GM06990 (cell line): ENCODE measurements around the gene HNRNPM.
"Not testable (repeated sequence)": the region's sequence is repeated elsewhere in the genome, so short reads cannot be mapped to it uniquely, and the experiment has no call there.

Source experiments
- DNase-seq: peaks from one replicate; pipeline ENCODE4 v3.0.0-alpha.2; 2011; ENCODE audit not compliant: insufficient read length; ENCODE audit errors: extremely low read depth
- H3K27me3 ChIP-seq: replicated peaks from 2 replicates; pipeline ENCODE4 v1.6.0; 2011; ENCODE audit warnings: low read length; ENCODE audit not compliant: control insufficient read depth, insufficient read depth
- H3K36me3 ChIP-seq: 2 replicates; pipeline ENCODE4 v1.5.1; 2011; ENCODE audit warnings: low read length; ENCODE audit not compliant: control insufficient read depth, insufficient read depth
- H3K4me3 ChIP-seq: replicated peaks from 2 replicates; pipeline ENCODE4 v1.5.1; 2011; ENCODE audit warnings: low read depth, mild to moderate bottlenecking, control low read depth, low read length
- TF ChIP-seq, protein P1 (sequence below): IDR thresholded peaks from 2 replicates; pipeline ENCODE4 v1.5.1; 2011; ENCODE audit warnings: low read length, control low read depth, mild to moderate bottlenecking, inconsistent platforms; ENCODE audit not compliant: insufficient read depth, poor library complexity, severe bottlenecking

HNRNPM gene

DNA sequence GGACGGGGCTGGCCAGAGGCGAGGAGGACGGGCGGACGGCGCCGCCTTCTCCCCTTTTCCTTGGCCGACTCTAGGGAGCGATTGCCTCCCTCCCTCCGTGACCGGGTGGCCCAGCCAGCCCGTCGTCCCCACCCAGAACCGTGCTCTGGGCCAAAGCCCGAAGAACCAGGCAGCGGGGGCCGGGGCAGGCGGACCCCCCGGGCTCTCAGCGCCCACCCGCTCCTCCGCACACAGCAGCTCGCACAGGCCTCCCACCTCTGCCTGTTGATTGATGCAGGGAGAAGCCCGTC lies 41.0 kb upstream of the HNRNPM start:
- Histone ChIP-seq H3K36me3 (peaks cover 21% of the 10 kb centered on the region), H3K4me3 (no peak overlapping the region), H3K27me3 (no peaks in the 10 kb centered on the region)
- DNase-seq, result no peak
- TF ChIP-seq, protein P1, sequence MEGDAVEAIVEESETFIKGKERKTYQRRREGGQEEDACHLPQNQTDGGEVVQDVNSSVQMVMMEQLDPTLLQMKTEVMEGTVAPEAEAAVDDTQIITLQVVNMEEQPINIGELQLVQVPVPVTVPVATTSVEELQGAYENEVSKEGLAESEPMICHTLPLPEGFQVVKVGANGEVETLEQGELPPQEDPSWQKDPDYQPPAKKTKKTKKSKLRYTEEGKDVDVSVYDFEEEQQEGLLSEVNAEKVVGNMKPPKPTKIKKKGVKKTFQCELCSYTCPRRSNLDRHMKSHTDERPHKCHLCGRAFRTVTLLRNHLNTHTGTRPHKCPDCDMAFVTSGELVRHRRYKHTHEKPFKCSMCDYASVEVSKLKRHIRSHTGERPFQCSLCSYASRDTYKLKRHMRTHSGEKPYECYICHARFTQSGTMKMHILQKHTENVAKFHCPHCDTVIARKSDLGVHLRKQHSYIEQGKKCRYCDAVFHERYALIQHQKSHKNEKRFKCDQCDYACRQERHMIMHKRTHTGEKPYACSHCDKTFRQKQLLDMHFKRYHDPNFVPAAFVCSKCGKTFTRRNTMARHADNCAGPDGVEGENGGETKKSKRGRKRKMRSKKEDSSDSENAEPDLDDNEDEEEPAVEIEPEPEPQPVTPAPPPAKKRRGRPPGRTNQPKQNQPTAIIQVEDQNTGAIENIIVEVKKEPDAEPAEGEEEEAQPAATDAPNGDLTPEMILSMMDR, result no peak

DNA sequence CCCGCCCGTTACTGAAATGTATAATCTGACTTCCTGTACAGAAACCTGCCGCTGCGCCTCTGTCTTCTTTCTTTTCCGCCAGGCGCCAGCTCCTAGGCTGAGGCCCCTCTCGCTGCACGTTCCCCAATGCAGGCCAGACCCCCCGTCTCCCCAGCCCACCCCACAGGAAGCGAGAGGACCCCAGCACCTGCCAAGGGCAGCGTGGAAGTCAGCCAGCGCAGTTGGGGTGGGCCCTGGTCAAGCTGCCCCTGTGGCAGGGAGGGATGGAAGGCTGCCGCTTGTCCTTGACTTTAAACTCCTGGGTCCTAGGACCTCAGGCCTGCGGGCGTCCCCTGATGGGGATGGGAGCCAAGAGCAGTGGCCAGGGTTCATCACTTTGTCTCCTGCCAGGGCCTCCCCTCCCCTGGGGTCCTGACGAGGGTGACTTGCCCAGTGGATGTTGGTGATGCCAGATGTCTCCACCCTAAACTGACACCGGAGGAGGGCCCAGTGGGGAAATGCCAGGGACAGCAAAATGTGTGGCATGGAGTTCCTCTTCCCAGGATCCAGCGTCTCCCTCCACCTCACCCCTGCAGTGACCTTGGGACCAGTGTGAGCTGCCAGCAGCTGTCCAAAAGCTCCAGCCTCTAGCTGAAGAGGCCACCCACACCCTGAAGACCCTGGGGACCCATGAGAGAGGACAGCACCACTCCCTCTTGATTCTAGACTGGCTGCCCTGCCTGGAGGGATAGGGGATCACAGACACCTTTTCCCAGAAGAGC lies 40.2 kb upstream of the HNRNPM start:
- H3K36me3 ChIP-seq, result peaks cover 21% of the 10 kb centered on the region
- DNase-seq, result no peak
- TF ChIP-seq, protein P1, result no peak
- no peak overlapping the region for H3K4me3 ChIP-seq
- no peaks in the 10 kb centered on the region for H3K27me3 ChIP-seq

DNA sequence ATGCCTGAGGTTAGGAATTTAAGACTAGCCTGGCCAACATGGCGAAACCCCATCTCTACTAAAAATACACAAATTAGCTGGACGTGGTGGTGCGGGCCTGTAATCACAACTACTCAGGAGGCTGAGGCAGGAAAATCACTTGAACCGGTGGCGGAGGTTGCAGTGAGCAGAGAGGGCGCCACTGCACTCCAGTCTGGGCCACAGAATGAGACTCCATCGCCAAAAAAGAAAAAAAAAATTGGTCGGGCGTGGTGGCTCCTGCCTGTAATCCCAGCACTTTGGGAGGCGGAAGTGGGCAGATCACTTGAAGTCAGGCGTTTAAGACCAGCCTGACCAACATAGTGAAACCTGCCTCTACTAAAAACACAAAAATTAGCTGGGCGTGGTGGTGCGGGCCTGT lies 34.1 kb upstream of the HNRNPM start:
- not testable (repeated sequence) for H3K27me3 ChIP-seq, DNase-seq, H3K36me3 ChIP-seq

DNA sequence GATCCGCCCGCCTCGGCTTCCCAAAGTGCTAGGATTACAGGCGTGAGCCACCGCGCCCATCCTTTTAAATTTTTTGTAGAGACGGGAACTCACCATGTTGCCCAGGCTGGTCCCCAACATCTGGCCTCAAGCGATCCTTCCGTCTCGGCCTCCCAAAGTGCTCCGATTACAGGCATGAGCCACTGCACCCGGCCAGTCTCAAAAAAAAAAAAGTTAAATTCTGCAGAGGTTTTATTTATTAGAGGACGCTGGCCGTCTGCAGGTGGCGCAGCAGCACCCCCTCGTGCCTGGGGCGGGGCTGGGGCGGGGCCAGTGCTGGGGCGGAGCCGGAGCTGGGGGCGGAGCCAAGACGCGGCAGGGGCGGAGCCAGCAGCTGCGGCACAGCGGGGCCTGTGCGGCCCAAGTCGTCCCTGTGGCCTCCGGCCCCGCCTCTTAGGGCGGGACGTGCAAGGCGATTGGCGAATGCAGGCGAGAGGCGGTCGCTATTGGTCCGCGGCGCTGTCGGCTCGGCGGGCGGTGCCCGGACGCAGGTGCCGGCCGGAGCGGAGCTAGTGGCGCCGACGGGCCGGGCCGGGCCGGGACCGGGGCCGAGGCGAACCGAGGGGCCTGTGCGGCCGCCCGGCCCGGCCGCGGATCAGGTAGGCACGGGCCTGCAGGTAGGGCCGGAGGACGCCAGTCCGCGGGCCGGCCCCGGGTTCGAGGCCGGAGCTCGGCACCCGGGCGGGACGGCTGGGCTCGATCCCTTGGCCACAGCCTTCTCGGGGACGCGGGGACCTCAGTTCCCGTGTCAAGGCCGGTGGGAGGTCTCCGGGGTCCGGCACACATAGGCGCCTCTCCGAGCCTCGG lies 31.8 kb upstream of the HNRNPM start, which contains the start of gene MARCHF2:
MARCHF2 (plus strand) TSS at position 523 of the 846 bp plus-strand sequence. CDS start 8,536 bp downstream, outside the sequence.
- H3K27me3 ChIP-seq, result no peaks in the 10 kb centered on the region
- H3K4me3 ChIP-seq, result peak within 1 kb of the TSS; percentile 83
- peak; percentile 94 for DNase-seq
- no peaks in the 10 kb centered on the region for H3K36me3 ChIP-seq
- TF ChIP-seq, protein P1, result peak; percentile 65

More for the DNA sequence above, 34.1 kb upstream of the HNRNPM start:
- H3K4me3 ChIP-seq, result not testable (repeated sequence)

DNA sequence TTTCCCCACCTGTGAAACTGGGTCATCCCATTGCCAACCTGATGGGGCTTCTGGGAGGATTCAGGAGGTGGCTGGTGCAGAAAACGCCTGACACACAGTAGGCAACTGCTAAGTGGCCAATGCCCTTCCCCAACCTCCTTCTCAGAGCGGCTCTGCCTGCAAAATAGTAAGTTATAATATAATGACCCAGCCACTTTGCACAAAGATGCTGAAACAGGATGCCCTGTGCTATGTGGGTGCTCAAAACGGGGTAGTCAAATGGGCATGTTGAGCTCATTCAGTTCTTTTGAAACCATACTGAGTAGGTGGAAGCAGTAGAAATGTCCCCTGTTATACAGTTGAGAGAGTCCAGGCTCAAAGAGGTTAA lies 31.2 kb upstream of the HNRNPM start:
- Histone ChIP-seq H3K27me3 (no peaks in the 10 kb centered on the region), H3K4me3 (peak overlapping the region; percentile 83), H3K36me3 (no peaks in the 10 kb centered on the region)
- TF ChIP-seq, protein P1, result no peak
- no peak for DNase-seq

DNA sequence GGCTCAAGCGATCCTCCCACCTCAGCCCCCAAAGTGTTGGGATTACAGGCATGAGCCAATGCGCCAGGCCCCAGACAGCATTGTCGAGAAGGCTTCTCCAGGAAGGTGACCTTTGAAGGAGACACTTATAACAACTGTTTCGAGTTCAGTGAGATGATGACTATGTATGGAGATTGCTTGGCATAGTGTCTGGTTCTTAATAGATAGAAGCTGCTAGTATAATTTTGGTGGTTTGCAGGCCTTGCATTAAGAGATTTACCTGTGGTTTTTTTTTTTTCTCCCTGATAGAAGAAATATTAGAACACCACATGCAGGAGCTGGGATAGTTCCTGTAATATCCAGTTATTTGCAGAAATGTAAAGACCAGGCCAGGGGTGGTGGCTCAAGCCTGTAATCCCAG lies 28.0 kb upstream of the HNRNPM start:
- TF ChIP-seq, protein P1, result no peak
- Histone ChIP-seq H3K4me3 (no peak overlapping the region), H3K27me3 (no peaks in the 10 kb centered on the region), H3K36me3 (no peaks in the 10 kb centered on the region; the same call in 1 of the 2 replicates)
- no peak for DNase-seq
